ENCODE measurements around the gene PGA4.

The PGA4 gene

GRCh38 chr11:61265357-61265756 is 43.2 kb downstream of the PGA4 start:
- TF ChIP-seq Cebpa-rat (IDR thresholded peaks at IDR 0.05) = no peak
- Histone ChIP-seq H3K27ac (no peak overlapping the region), H3K4me2 (no peak overlapping the region)

GRCh38 chr11:61266602-61267001 is 44.5 kb downstream of the PGA4 start:
- H3K27ac ChIP-seq = no peak overlapping the region
- H3K4me3 ChIP-seq = no peak overlapping the region
- peaks cover 28 to 100% (median 95%) of the 10 kb centered on the region in 11 experiments for H3K36me3 ChIP-seq
- H3K4me1 ChIP-seq = peaks cover 0 to 30% (median 0%) of the 10 kb centered on the region in 10 experiments; a peak in 8 of 20 replicates
- no peaks in the 10 kb centered on the region for H3K9me3 ChIP-seq (replicated peaks in 1 of 11)
- peak overlapping the region in 3 of 11 experiments; percentile 26 to 37 (median 32); a peak in 4 of 22 replicates for H3K4me2 ChIP-seq
- H4K20me1 ChIP-seq = peaks cover 0 to 11% (median 0%) of the 10 kb centered on the region in 11 experiments; a peak in 5 of 22 replicates
- H3K9ac ChIP-seq = no peak overlapping the region
- no peaks in the 10 kb centered on the region for H3K27me3 ChIP-seq
- TF ChIP-seq Cebpa-rat (IDR thresholded peaks at IDR 0.05) = no peak

More at GRCh38 chr11:61265357-61265756, 43.2 kb downstream of the PGA4 start:
- H3K36me3 ChIP-seq = peaks cover 24 to 100% (median 95%) of the 10 kb centered on the region in 11 experiments; a peak in 21 of 22 replicates
- H3K9me3 ChIP-seq (replicated peaks in 1 of 11) = no peaks in the 10 kb centered on the region
- H3K4me1 ChIP-seq = peaks cover 0 to 18% (median 0%) of the 10 kb centered on the region in 10 experiments; a peak in 8 of 20 replicates
- H3K9ac ChIP-seq = no peak overlapping the region
- H3K4me3 ChIP-seq = no peak overlapping the region
- H4K20me1 ChIP-seq = peaks cover 0 to 11% (median 0%) of the 10 kb centered on the region in 11 experiments; a peak in 5 of 22 replicates
- no peaks in the 10 kb centered on the region for H3K27me3 ChIP-seq

- Histone ChIP-seq H3K4me1 (peaks cover 0 to 39% (median 4%) of the 10 kb centered on the region in 10 experiments; a peak in 14 of 20 replicates), H3K27ac (peak overlapping the region in 2 of 11 experiments; percentile 13 to 16; a peak in 2 of 22 replicates), H3K36me3 (peaks cover 30 to 100% (median 91%) of the 10 kb centered on the region in 11 experiments), H3K9ac (0 out of 22 replicates have a peak overlapping the region, but pooled peaks of 2 of the 11 experiments have one; percentile 9 to 40), H3K4me2 (peak overlapping the region in 3 of 11 experiments; percentile 26 to 37 (median 32); a peak in 7 of 22 replicates), H3K9me3 (replicated peaks in 1 of 11) (no peaks in the 10 kb centered on the region), H3K27me3 (no peaks in the 10 kb centered on the region), H3K4me3 (no peak overlapping the region), H4K20me1 (peaks cover 0 to 11% (median 0%) of the 10 kb centered on the region in 11 experiments; a peak in 6 of 22 replicates)
- no peak for TF ChIP-seq Cebpa-rat (IDR thresholded peaks at IDR 0.05)
Measured at GRCh38 chr11:61267437-61267841, 45.3 kb downstream of the PGA4 start.

- Histone ChIP-seq H3K4me2 (no peak overlapping the region), H3K36me3 (peaks cover 24 to 91% (median 78%) of the 10 kb centered on the region in 11 experiments; a peak in 21 of 22 replicates), H3K27me3 (no peaks in the 10 kb centered on the region), H3K4me1 (peaks cover 9 to 52% (median 16%) of the 10 kb centered on the region in 10 experiments), H3K9ac (no peak overlapping the region), H3K4me3 (no peak overlapping the region), H3K27ac (no peak overlapping the region), H4K20me1 (peaks cover 0 to 20% (median 9%) of the 10 kb centered on the region in 11 experiments; a peak in 15 of 22 replicates), H3K9me3 (replicated peaks in 1 of 11) (no peaks in the 10 kb centered on the region)
- no peak for TF ChIP-seq Cebpa-rat (IDR thresholded peaks at IDR 0.05)
Measured at GRCh38 chr11:61268588-61269250, 46.6 kb downstream of the PGA4 start.

GRCh38 chr11:61270354-61271076 is 48.4 kb downstream of the PGA4 start:
- TF ChIP-seq Cebpa-rat (IDR thresholded peaks at IDR 0.05) = no peak
- Histone ChIP-seq H3K27ac (no peak overlapping the region), H3K9me3 (replicated peaks in 1 of 11) (no peaks in the 10 kb centered on the region), H3K4me2 (no peak overlapping the region), H4K20me1 (peaks cover 0 to 35% (median 20%) of the 10 kb centered on the region in 11 experiments; a peak in 15 of 22 replicates), H3K4me1 (peaks cover 22 to 70% (median 33%) of the 10 kb centered on the region in 10 experiments), H3K36me3 (peaks cover 17 to 88% (median 70%) of the 10 kb centered on the region in 11 experiments; a peak in 21 of 22 replicates), H3K9ac (no peak overlapping the region), H3K4me3 (no peak overlapping the region), H3K27me3 (no peaks in the 10 kb centered on the region)

GRCh38 chr11:61272731-61273130 is 50.6 kb downstream of the PGA4 start:
- Histone ChIP-seq H3K9ac (peak overlapping the region in 7 of 11 experiments; percentile 25 to 63 (median 56); a peak in 14 of 22 replicates), H4K20me1 (peaks cover 0 to 35% (median 23%) of the 10 kb centered on the region in 11 experiments; a peak in 15 of 22 replicates), H3K27ac (peak overlapping the region in 5 of 11 experiments; percentile 8 to 66 (median 31); a peak in 8 of 22 replicates), H3K4me3 (peak overlapping the region in 5 of 10 experiments; percentile 35 to 48 (median 44); a peak in 8 of 20 replicates), H3K27me3 (no peaks in the 10 kb centered on the region), H3K36me3 (peaks cover 11 to 84% (median 65%) of the 10 kb centered on the region in 11 experiments; a peak in 21 of 22 replicates), H3K4me2 (peak overlapping the region; percentile 70 to 95 (median 88)), H3K4me1 (peaks cover 28 to 76% (median 51%) of the 10 kb centered on the region in 10 experiments), H3K9me3 (replicated peaks in 1 of 11) (no peaks in the 10 kb centered on the region)
- no peak for TF ChIP-seq Cebpa-rat (IDR thresholded peaks at IDR 0.05)

GRCh38 chr11:61273178-61274078 is 51.3 kb downstream of the PGA4 start:
- Histone ChIP-seq H3K4me1 (peaks cover 30 to 80% (median 58%) of the 10 kb centered on the region in 10 experiments), H4K20me1 (peaks cover 0 to 35% (median 23%) of the 10 kb centered on the region in 11 experiments; a peak in 15 of 22 replicates), H3K4me2 (peak overlapping the region; percentile 70 to 95 (median 88)), H3K27me3 (no peaks in the 10 kb centered on the region), H3K9me3 (replicated peaks in 1 of 11) (no peaks in the 10 kb centered on the region), H3K9ac (peak overlapping the region; percentile 1 to 63 (median 46); a peak in 17 of 22 replicates), H3K4me3 (peak overlapping the region in 8 of 10 experiments; percentile 0 to 48 (median 38); a peak in 11 of 20 replicates), H3K36me3 (peaks cover 11 to 85% (median 67%) of the 10 kb centered on the region in 11 experiments; a peak in 21 of 22 replicates), H3K27ac (peak overlapping the region in 8 of 11 experiments; percentile 8 to 66 (median 46); a peak in 15 of 22 replicates)
- TF ChIP-seq Cebpa-rat (IDR thresholded peaks at IDR 0.05) = no peak
